ENCODE data around the gene SZT2.

GRCh38 chr1:43363935-43364525 is 25.7 kb upstream of the SZT2 start:
- TF ChIP-seq CTCF (conservative IDR thresholded peaks at IDR 0.05; ENCODE audit: low read depth, low read length): no peak
- no peak for TF ChIP-seq EZH2phosphoT487 (IDR thresholded peaks at IDR 0.05; ENCODE audit: borderline replicate concordance, low read length)
- no peak for TF ChIP-seq EZH2 (IDR thresholded peaks at IDR 0.05; ENCODE audit: low read length, unreplicated experiment)

All from PC-3 (cell line).